Endothelial cell of umbilical vein (primary cell): ENCODE data around the gene RAB8A.

Experiments used
- CTCF ChIP-seq, 2 donors: IDR thresholded peaks; 1 replicate in 1 of 2; 2 replicates in 1 of 2; pipeline ENCODE4 v1.5.1; 2011; ENCODE audit warnings: low read length in 2 of 2, mild to moderate bottlenecking in 2 of 2, moderate library complexity in 2 of 2, control low read depth in 1 of 2, inconsistent platforms in 1 of 2, low read depth in 1 of 2; ENCODE audit not compliant: insufficient read depth in 1 of 2; ENCODE audit errors: extremely low read depth in 1 of 2
- EZH2 ChIP-seq: IDR thresholded peaks from 2 replicates; pipeline ENCODE4 v1.6.1; 2012; ENCODE audit warnings: borderline replicate concordance, low read depth, mild to moderate bottlenecking, moderate library complexity, low read length, inconsistent platforms; ENCODE audit not compliant: severe bottlenecking
- FOS ChIP-seq: IDR thresholded peaks from 2 replicates; pipeline ENCODE4 v1.6.1; 2011; ENCODE audit warnings: mild to moderate bottlenecking, low read length, moderate library complexity, borderline replicate concordance; ENCODE audit not compliant: insufficient read depth
- GATA2 ChIP-seq: IDR thresholded peaks from 2 replicates; pipeline ENCODE4 v1.7.0; 2011; ENCODE audit warnings: low read depth, mild to moderate bottlenecking, moderate library complexity, mixed read lengths, low read length; ENCODE audit not compliant: insufficient read length, insufficient read depth
- JUN ChIP-seq: IDR thresholded peaks from 2 replicates; pipeline ENCODE4 v1.6.1; 2011; ENCODE audit warnings: borderline replicate concordance, low read depth; ENCODE audit not compliant: insufficient read length, insufficient read depth
- MAX ChIP-seq: IDR thresholded peaks from 2 replicates; pipeline ENCODE4 v1.6.1; 2011; ENCODE audit not compliant: insufficient read depth, insufficient read length
- MYC ChIP-seq: IDR thresholded peaks from one replicate; pipeline ENCODE4 v1.6.1; 2011; ENCODE audit warnings: mild to moderate bottlenecking, low read depth, low read length
- POLR2A ChIP-seq: IDR thresholded peaks from 2 replicates; pipeline ENCODE4 v1.6.1; 2012; ENCODE audit warnings: low read depth, mild to moderate bottlenecking, control low read depth, low read length
- POLR2AphosphoS5 ChIP-seq: IDR thresholded peaks from 2 replicates; pipeline ENCODE4 v1.6.1; 2012; ENCODE audit warnings: low read depth, mild to moderate bottlenecking, control low read depth, low read length, moderate library complexity; ENCODE audit not compliant: insufficient read depth

- no peak for TF ChIP-seq CTCF (IDR thresholded peaks at IDR 0.05; ENCODE audit: extremely low read depth in 1 of 2, insufficient read depth in 1 of 2, low read depth in 1 of 2, low read length in 2 of 2)
- no peak for TF ChIP-seq EZH2
- no peak for TF ChIP-seq MYC
- TF ChIP-seq POLR2A: no peak
- no peak for TF ChIP-seq POLR2AphosphoS5
- no peak for TF ChIP-seq GATA2
- no peak for TF ChIP-seq MAX
- TF ChIP-seq FOS: no peak
- no peak for TF ChIP-seq JUN
Measured at GRCh38 chr19:16136185-16136999, 24.7 kb downstream of the RAB8A start.
